ENCODE measurements around the gene SLC12A6. TPM values are rescaled to one million over a fixed set of nuclear protein-coding genes. Genes with fewer than 3 reads are reported as not detected.

Gene SLC12A6
- polyA plus RNA-seq, 2 of the 4 experiments (the other 2 are of a cell fraction), result 6.0 to 21.3 TPM

- ChIA-PET CTCF (interaction anchor here (0.7 to 4.3 kb wide), 41 partner anchors 8 to 351 kb away, joined by 3 to 80 read pairs (median 5); partner anchors contain the start of genes EMC4, KATNBL1, NOP10 and NUTM1), POLR2A (interaction anchor here (0.6 to 3.0 kb wide), 12 partner anchors 8 to 265 kb away, joined by 3 to 20 read pairs (median 4); partner anchors contain the start of genes EMC4, EMC7, KATNBL1 and NOP10)
- DNase-seq (ENCODE audit: low read depth in 1 of 2, low spot score in 1 of 2) (peak; percentile 66 to 85), ATAC-seq (peak; percentile 60 to 72), FAIRE-seq (no peak)
- Histone ChIP-seq H3K4me2 (peak overlapping the region; percentile 87), H3K9me3 (no peaks in the 10 kb centered on the region), H3K4me1 (peaks cover 22% of the 10 kb centered on the region), H3K27ac (peak overlapping the region; percentile 89 to 97), H3K4me3 (peak overlapping the region; percentile 97)
- TF ChIP-seq EHF (CRISPR knock-in tag; IDR thresholded peaks at IDR 0.05) (no peak), PHF8 (IDR thresholded peaks at IDR 0.05; ENCODE audit: borderline replicate concordance, low read depth) (no peak), MAX (IDR thresholded peaks at IDR 0.05) (peak; percentile 35; the same call in 1 of the 2 replicates), SREBF2 (IDR thresholded peaks at IDR 0.05) (no peak), BHLHE40 (IDR thresholded peaks at IDR 0.05; ENCODE audit: low read depth, low read length) (no peak), MYC (IDR thresholded peaks at IDR 0.05; ENCODE audit: borderline replicate concordance, low read length) (0 out of 2 replicates have a peak, but pooled peaks have one; percentile 24), CTCF (IDR thresholded peaks at IDR 0.05) (no peak), HES2 (IDR thresholded peaks at IDR 0.05) (no peak)
- WGBS (ENCODE audit: missing lambda C conversion rate), result 1% methylated on average over 34 of the region's 37 CpGs
Observed at GRCh38 chr15:34366271-34367065, 28.9 kb upstream of the SLC12A6 start.

- H3K27ac ChIP-seq, result peak overlapping the region; percentile 89 to 97
- POLR2A ChIA-PET, result interaction anchor here (0.7 to 3.0 kb wide), 5 partner anchors 11 to 222 kb away, joined by 3 to 20 read pairs (median 5); partner anchors contain the start of genes KATNBL1, NOP10, NUTM1 and SLC12A6
- TF ChIP-seq FOXS1 (CRISPR knock-in tag; IDR thresholded peaks at IDR 0.05), result no peak
- no peak for TF ChIP-seq JUNB (IDR thresholded peaks at IDR 0.05)
- no peak for TF ChIP-seq MYC (IDR thresholded peaks at IDR 0.05; ENCODE audit: borderline replicate concordance, low read length)
- no peak for TF ChIP-seq POLR2AphosphoS2 (conservative IDR thresholded peaks at IDR 0.05; ENCODE audit: low read length)
- no peak for TF ChIP-seq POLR2A (IDR thresholded peaks at IDR 0.05; ENCODE audit: low read length)
- TF ChIP-seq MAFK (IDR thresholded peaks at IDR 0.05; ENCODE audit: partially characterized antibody), result no peak
- no peak for TF ChIP-seq ZSCAN20 (CRISPR knock-in tag; IDR thresholded peaks at IDR 0.05)
- no peak for TF ChIP-seq ELK1 (IDR thresholded peaks at IDR 0.05; ENCODE audit: low read depth, low read length)
- TF ChIP-seq PBX3 (IDR thresholded peaks at IDR 0.05), result no peak
- no peak for TF ChIP-seq CHD2 (IDR thresholded peaks at IDR 0.05; ENCODE audit: low read length, partially characterized antibody)
- TF ChIP-seq HES2 (IDR thresholded peaks at IDR 0.05), result no peak
- TF ChIP-seq FOSB (CRISPR knock-in tag; IDR thresholded peaks at IDR 0.05), result no peak
- no peak for TF ChIP-seq NR3C1 (IDR thresholded peaks at IDR 0.05)
- TF ChIP-seq ESRRA (IDR thresholded peaks at IDR 0.05; ENCODE audit: borderline replicate concordance, low read length), result no peak
- TF ChIP-seq EHF (CRISPR knock-in tag; IDR thresholded peaks at IDR 0.05), result no peak
- TF ChIP-seq RARB (CRISPR knock-in tag; IDR thresholded peaks at IDR 0.05), result no peak
- TF ChIP-seq ZFP36 (IDR thresholded peaks at IDR 0.05; ENCODE audit: borderline replicate concordance, partially characterized antibody), result no peak
- no peak for TF ChIP-seq HMGXB4 (CRISPR knock-in tag; IDR thresholded peaks at IDR 0.05; ENCODE audit: borderline replicate concordance)
- no peak for TF ChIP-seq HOXA7 (CRISPR knock-in tag; IDR thresholded peaks at IDR 0.05)
- FAIRE-seq (peak; percentile 39), DNase-seq (ENCODE audit: low read depth in 1 of 2, low spot score in 1 of 2) (no peak), ATAC-seq (no peak)
- peak overlapping the region; percentile 97 for H3K4me3 ChIP-seq
- WGBS (ENCODE audit: missing lambda C conversion rate), result 62% methylated on average over 5 of the region's 5 CpGs
- peaks cover 22% of the 10 kb centered on the region for H3K4me1 ChIP-seq
- CTCF ChIA-PET, result interaction anchor here (0.9 to 4.3 kb wide), 7 partner anchors 11 to 257 kb away, joined by 3 to 80 read pairs (median 28); partner anchors contain the start of genes NOP10 and NUTM1
- H3K9me3 ChIP-seq, result no peaks in the 10 kb centered on the region
- peak overlapping the region; percentile 87 for H3K4me2 ChIP-seq
Observed at GRCh38 chr15:34365836-34366235, 28.3 kb upstream of the SLC12A6 start.
